Liver (tissue), 3 donors: ENCODE results near the gene WDR41.

Experiments
- CTCF ChIP-seq: fragments of 150-350 bp; IDR thresholded peaks from 2 replicates; pipeline ENCODE4 v1.5.1; 2017; ENCODE audit warnings: improper control_type of control experiment, low read depth, low read length; ENCODE audit not compliant: missing input control
- EGR1 ChIP-seq, 2 donors: IDR thresholded peaks; 2 replicates each; pipeline ENCODE4 v1.6.1; 2016 to 2018; ENCODE audit warnings: antibody characterized with exemption in 2 of 2, low read depth in 2 of 2
- HNF4G ChIP-seq: IDR thresholded peaks from 2 replicates; pipeline ENCODE4 v1.6.1; 2016; ENCODE audit warnings: antibody characterized with exemption
- TF ChIP-seq, protein P1 (sequence below): IDR thresholded peaks from 2 replicates; pipeline ENCODE4 v1.6.1; 2016; ENCODE audit warnings: antibody characterized with exemption, mild to moderate bottlenecking
- donor health status: healthy.
- donor health status: healthy.

GRCh38 chr5:77430726-77431125 lies 61.4 kb downstream of the WDR41 start:
- TF ChIP-seq EGR1 (IDR thresholded peaks at IDR 0.05; ENCODE audit: low read depth in 2 of 2) (no peak), CTCF (no peak), HNF4G (no peak)
- TF ChIP-seq, protein P1, sequence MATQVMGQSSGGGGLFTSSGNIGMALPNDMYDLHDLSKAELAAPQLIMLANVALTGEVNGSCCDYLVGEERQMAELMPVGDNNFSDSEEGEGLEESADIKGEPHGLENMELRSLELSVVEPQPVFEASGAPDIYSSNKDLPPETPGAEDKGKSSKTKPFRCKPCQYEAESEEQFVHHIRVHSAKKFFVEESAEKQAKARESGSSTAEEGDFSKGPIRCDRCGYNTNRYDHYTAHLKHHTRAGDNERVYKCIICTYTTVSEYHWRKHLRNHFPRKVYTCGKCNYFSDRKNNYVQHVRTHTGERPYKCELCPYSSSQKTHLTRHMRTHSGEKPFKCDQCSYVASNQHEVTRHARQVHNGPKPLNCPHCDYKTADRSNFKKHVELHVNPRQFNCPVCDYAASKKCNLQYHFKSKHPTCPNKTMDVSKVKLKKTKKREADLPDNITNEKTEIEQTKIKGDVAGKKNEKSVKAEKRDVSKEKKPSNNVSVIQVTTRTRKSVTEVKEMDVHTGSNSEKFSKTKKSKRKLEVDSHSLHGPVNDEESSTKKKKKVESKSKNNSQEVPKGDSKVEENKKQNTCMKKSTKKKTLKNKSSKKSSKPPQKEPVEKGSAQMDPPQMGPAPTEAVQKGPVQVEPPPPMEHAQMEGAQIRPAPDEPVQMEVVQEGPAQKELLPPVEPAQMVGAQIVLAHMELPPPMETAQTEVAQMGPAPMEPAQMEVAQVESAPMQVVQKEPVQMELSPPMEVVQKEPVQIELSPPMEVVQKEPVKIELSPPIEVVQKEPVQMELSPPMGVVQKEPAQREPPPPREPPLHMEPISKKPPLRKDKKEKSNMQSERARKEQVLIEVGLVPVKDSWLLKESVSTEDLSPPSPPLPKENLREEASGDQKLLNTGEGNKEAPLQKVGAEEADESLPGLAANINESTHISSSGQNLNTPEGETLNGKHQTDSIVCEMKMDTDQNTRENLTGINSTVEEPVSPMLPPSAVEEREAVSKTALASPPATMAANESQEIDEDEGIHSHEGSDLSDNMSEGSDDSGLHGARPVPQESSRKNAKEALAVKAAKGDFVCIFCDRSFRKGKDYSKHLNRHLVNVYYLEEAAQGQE: no peak
